Lung microvascular endothelial cell (primary cell): ENCODE measurements around the gene WNT7B. TPM values are rescaled to one million over a fixed set of nuclear protein-coding genes. Genes with fewer than 3 reads are reported as not detected.

Experiments used
- DNase-seq, 2 donors: peaks; one replicate each; pipeline versions ENCODE4 v3.0.0 to v3.0.0-alpha.2; 2010; ENCODE audit warnings: low read depth in 2 of 2
- total RNA-seq: library from RNA; depleted of rRNA; stranded (reverse); fragments of >200 nt; gene quantifications from 2 replicates; pipeline ENCODE4 v1.2.1, GENCODE V29; 2014

The WNT7B gene
- total RNA-seq, 1 donor from 2014 or later: not detected

DNA sequence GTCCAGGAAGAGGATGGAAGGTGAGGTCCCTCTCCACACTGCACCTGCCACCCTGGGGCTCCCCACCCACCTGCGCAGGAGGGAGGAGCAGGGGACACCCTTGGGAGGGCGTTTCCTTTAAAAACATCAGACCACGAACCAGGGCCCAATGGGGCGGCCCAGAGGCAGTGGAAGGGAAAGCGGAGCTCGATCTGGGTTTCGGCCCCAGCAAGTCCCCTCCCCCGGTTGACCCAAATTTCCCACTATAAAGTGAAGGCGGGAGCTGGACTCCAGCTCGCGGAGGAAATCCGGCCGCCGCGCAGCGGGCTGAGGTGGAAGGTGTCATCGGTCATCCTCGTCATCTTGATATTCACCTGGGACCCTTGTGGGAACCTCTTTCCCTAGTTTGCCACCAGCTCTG, 99.3 kb downstream of the WNT7B start:
- no peak for DNase-seq

DNA sequence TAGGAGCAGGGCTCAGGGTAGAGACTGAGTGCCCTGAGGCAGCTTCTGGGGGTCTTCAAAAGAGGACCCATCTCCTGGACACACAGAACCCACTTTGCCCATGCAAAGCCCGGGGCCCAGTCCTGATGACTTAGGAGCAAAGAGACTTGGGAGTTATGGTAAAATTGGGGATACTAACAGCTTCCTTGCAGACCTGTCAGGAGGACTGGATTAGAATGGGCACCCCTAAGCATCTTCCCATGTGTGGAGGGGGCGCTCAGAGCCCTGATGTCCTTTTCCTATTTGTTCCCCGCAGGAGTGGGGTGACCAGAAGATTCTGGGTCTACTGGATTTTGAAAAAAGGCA, 100.0 kb downstream of the WNT7B start:
- DNase-seq: no peak

DNA sequence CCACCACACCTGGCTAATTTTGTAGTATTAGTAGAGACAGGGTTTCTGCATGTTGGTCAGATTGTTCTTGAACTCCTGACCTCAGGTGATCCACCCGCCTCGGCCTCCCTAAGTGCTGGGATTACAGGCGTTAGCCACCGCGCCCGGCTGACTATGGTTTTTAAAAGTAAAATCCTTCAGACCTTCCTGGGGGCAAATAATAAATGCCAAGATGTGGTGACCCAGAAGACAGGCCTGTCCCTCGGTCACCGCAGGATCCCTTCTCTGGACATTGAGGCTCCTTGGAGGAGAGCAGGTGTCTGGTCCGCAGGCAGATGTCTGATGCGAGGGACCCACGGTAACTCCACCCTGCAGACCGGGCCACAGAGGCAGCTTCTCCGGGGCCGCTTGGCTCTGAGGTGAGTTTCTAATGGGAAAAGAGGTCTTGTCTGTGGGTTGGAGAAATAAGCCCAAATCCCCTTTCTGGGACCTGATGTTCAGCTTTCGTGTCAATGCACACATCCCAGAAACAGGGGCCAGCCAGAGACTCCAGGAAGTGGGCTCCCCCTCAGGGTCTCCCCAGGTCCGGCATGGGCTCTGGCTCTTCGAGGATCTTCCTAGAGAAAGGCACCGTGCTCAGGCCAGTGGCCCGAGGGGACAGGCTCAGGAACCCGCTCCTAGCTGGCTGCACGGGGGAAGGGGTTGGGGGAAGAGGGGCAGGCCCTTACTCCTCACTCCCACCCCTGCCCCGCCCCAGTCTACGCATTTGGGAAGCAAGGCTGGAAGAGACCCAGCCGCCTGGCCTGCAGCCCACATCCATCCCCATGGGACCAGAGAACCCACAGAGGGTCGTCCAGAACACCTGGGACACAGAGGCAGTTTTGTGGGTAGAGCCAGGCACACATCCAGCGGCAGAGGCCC, 100.6 kb downstream of the WNT7B start:
- DNase-seq: no peak

DNA sequence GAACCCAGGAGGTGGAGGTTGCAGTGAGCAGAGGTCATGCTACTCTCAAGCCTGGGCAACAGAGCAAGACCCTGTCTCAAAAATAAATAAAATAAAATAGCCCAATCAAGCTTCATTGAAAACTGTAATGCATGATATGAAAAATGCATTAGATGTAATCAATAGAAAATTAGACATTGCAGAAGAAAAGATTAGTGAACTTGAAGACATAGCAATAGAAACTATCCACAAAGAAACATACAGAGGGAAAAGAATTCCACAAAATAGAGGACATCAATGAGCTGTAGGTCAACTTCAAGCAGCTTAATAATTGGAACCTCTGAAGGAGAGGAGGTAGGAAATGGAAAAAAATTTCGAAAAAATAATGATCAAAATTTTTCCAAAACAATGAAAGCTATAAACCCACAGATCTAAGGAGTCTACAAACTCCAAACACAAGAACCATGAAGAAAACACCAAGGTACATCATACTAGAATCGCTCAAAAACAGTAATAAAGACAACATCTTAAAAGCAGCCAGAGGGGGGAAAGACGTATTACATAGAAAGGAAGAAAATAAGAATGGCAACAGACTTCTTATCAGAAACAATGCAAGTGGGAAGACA, 104.2 kb downstream of the WNT7B start:
- DNase-seq: no peak

DNA sequence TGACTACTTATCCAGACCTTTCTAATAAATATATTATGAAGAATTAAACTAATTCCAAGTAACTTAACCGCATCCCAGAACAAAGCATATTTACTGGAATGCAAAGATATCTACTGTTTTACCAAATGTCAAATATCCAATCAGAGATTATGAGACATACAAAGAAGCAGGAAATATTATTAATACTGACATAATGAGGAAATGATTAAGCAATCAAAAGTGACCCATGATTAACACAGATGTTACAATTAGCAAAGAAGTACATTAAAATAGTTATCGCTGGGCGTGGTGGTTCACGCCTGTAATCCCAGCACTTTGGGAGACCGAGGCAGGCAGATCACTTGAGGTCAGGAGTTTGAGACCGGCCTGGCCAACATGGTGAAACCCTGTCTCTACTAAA, 105.2 kb downstream of the WNT7B start:
- DNase-seq: no peak

Other genes starting within 250 kb of the WNT7B start
- gene PPARA, start 173.4 kb upstream of the WNT7B start, total RNA-seq: 4.1 and 7.9 TPM in 2 replicates